WTC11 (cell line): ENCODE data around the gene NHSL2. TPM values are rescaled to one million over a fixed set of nuclear protein-coding genes. Genes with fewer than 3 reads are reported as not detected.

Experiments used
- ATAC-seq: fragments of 200-7000 bp; cut with Tn5 transposase; 2 replicates; pipeline ENCODE4 v1.10.0; 2021; ENCODE audit warnings: mild to moderate bottlenecking, moderate library complexity
- CTCF ChIA-PET: fragments of 300-600 bp; sonication (Branson Sonifier 250); formaldehyde crosslinking; loops from one replicate; lab custom pipeline; 2021; ENCODE audit warnings: antibody characterized with exemption; lab: Charles Lee
- POLR2A ChIA-PET: fragments of 350-600 bp; sonication (Branson Sonifier 250); formaldehyde crosslinking; loops from one replicate; lab custom pipeline; 2021; ENCODE audit warnings: antibody characterized with exemption; lab: Charles Lee
- DNase-seq: peaks from one replicate; pipeline ENCODE4 v3.0.0; 2021; ENCODE audit warnings: low spot score
- H3K27ac Mint-ChIP-seq: 2 replicates; pipeline ENCODE4 v1.8.0; 2021; ENCODE audit warnings: mixed read lengths
- H3K27me3 Mint-ChIP-seq: 2 replicates; pipeline ENCODE4 v1.8.0; 2021; ENCODE audit warnings: low read depth, mild to moderate bottlenecking, moderate library complexity, mixed read lengths
- H3K36me3 Mint-ChIP-seq: 2 replicates; pipeline ENCODE4 v1.8.0; 2021; ENCODE audit warnings: mixed read lengths
- H3K4me1 Mint-ChIP-seq: 2 replicates; pipeline ENCODE4 v1.8.0; 2022; ENCODE audit warnings: mixed read lengths
- H3K4me3 Mint-ChIP-seq: 2 replicates; pipeline ENCODE4 v1.8.0; 2021; ENCODE audit warnings: mild to moderate bottlenecking, moderate library complexity, mixed read lengths
- H3K9me3 Mint-ChIP-seq: 2 replicates; pipeline ENCODE4 v1.8.0; 2021; ENCODE audit warnings: mixed read lengths
- ATF6 ChIP-seq: sonication (generic); formaldehyde crosslinking; IDR thresholded peaks from 2 replicates; pipeline ENCODE4 v1.8.1; 2023; ENCODE audit warnings: mild to moderate bottlenecking, missing genetic modification reagents
- E2F4 ChIP-seq: sonication (generic); formaldehyde crosslinking; IDR thresholded peaks from 2 replicates; pipeline ENCODE4 v1.8.1; 2022; ENCODE audit warnings: low read depth, mild to moderate bottlenecking, moderate library complexity, missing genetic modification reagents, borderline replicate concordance
- E2F5 ChIP-seq: sonication (generic); formaldehyde crosslinking; IDR thresholded peaks from 2 replicates; pipeline ENCODE4 v1.8.1; 2022; ENCODE audit warnings: mild to moderate bottlenecking, moderate library complexity, missing genetic modification reagents
- EMX1 ChIP-seq: fragments of 250-450 bp; sonication (Bioruptor Pico); IDR thresholded peaks from 2 replicates; pipeline ENCODE4 v1.8.0; 2021; ENCODE audit warnings: mild to moderate bottlenecking
- FOXK1 ChIP-seq: sonication (generic); formaldehyde crosslinking; IDR thresholded peaks from 2 replicates; pipeline ENCODE4 v1.8.0; 2022; ENCODE audit warnings: mild to moderate bottlenecking, moderate library complexity, missing genetic modification reagents
- FOXP1 ChIP-seq: sonication (generic); formaldehyde crosslinking; IDR thresholded peaks from 2 replicates; pipeline ENCODE4 v1.8.0; 2022; ENCODE audit warnings: missing genetic modification reagents, mild to moderate bottlenecking, moderate library complexity, borderline replicate concordance
- FOXP4 ChIP-seq: sonication (generic); formaldehyde crosslinking; IDR thresholded peaks from 2 replicates; pipeline ENCODE4 v1.8.0; 2022; ENCODE audit warnings: mild to moderate bottlenecking, missing genetic modification reagents
- GTF2I ChIP-seq: fragments of 250-450 bp; sonication (Bioruptor Pico); conservative IDR thresholded peaks from 2 replicates; pipeline ENCODE4 v1.4.0; 2021; ENCODE audit warnings: mild to moderate bottlenecking
- HMGA2 ChIP-seq: fragments of 250-450 bp; sonication (Bioruptor Pico); IDR thresholded peaks from 2 replicates; pipeline ENCODE4 v1.4.0; 2021; ENCODE audit warnings: mild to moderate bottlenecking, moderate library complexity
- JUN ChIP-seq: sonication (generic); formaldehyde crosslinking; IDR thresholded peaks from 2 replicates; pipeline ENCODE4 v1.8.0; 2023; ENCODE audit warnings: mild to moderate bottlenecking, missing genetic modification reagents
- MXD4 ChIP-seq: fragments of 250-450 bp; sonication (Bioruptor Pico); IDR thresholded peaks from 2 replicates; pipeline ENCODE4 v1.8.0; 2021; ENCODE audit warnings: mild to moderate bottlenecking, moderate library complexity, borderline replicate concordance
- NFE2L1 ChIP-seq: sonication (generic); formaldehyde crosslinking; IDR thresholded peaks from 2 replicates; pipeline ENCODE4 v1.8.1; 2023; ENCODE audit warnings: missing genetic modification reagents
- NR1H2 ChIP-seq: sonication (generic); formaldehyde crosslinking; IDR thresholded peaks from 2 replicates; pipeline ENCODE4 v1.9.0; 2021; ENCODE audit warnings: mild to moderate bottlenecking, moderate library complexity, missing genetic modification reagents
- OVOL2 ChIP-seq: fragments of 250-450 bp; sonication (Bioruptor Pico); IDR thresholded peaks from 2 replicates; pipeline ENCODE4 v1.9.0; 2021; ENCODE audit warnings: mild to moderate bottlenecking, borderline replicate concordance
- TEAD1 ChIP-seq: sonication (generic); formaldehyde crosslinking; IDR thresholded peaks from 2 replicates; pipeline ENCODE4 v1.8.0; 2022; ENCODE audit warnings: mild to moderate bottlenecking, missing genetic modification reagents
- TEAD4 ChIP-seq: sonication (generic); formaldehyde crosslinking; IDR thresholded peaks from 2 replicates; pipeline ENCODE4 v1.8.0; 2022; ENCODE audit warnings: mild to moderate bottlenecking, missing genetic modification reagents
- TP53 ChIP-seq: sonication (generic); formaldehyde crosslinking; IDR thresholded peaks from 2 replicates; pipeline ENCODE4 v1.8.1; 2023; ENCODE audit warnings: mild to moderate bottlenecking, missing genetic modification reagents
- USF2 ChIP-seq: sonication (generic); formaldehyde crosslinking; IDR thresholded peaks from 2 replicates; pipeline ENCODE4 v1.8.1; 2023; ENCODE audit warnings: mild to moderate bottlenecking, missing genetic modification reagents, moderate library complexity
- ZBTB21 ChIP-seq: sonication (generic); formaldehyde crosslinking; IDR thresholded peaks from 2 replicates; pipeline ENCODE4 v1.8.1; 2023; ENCODE audit warnings: mild to moderate bottlenecking, missing genetic modification reagents, borderline replicate concordance
- ZNF138 ChIP-seq: sonication (generic); formaldehyde crosslinking; conservative IDR thresholded peaks from 2 replicates; pipeline ENCODE4 v1.8.1; 2022; ENCODE audit warnings: mild to moderate bottlenecking, moderate library complexity, missing genetic modification reagents
- ZNF317 ChIP-seq: sonication (generic); formaldehyde crosslinking; IDR thresholded peaks from 2 replicates; pipeline ENCODE4 v1.8.1; 2023; ENCODE audit warnings: low read depth, mild to moderate bottlenecking, moderate library complexity, missing genetic modification reagents, borderline replicate concordance
- ZNF396 ChIP-seq: fragments of 250-450 bp; sonication (Bioruptor Pico); IDR thresholded peaks from 2 replicates; pipeline ENCODE4 v1.8.0; 2021; ENCODE audit warnings: mild to moderate bottlenecking, moderate library complexity, borderline replicate concordance
- total RNA-seq: library from RNA; stranded (reverse); gene quantifications from 3 replicates; pipeline ENCODE4 v1.2.3, GENCODE V29; 2021

NHSL2 gene
- total RNA-seq, 1 experiment from 2014 or later, result 7.9 TPM

GRCh38 chrX:72130762-72131250 lies 220.2 kb downstream of the NHSL2 start:
- H3K4me3 Mint-ChIP-seq, result peak overlapping the region; percentile 64
- TF ChIP-seq TEAD4 (CRISPR knock-in tag) (no peak), MXD4 (no peak), ZNF138 (CRISPR knock-in tag) (no peak), USF2 (CRISPR knock-in tag) (no peak), TP53 (CRISPR knock-in tag) (no peak), OVOL2 (CRISPR knock-in tag) (no peak), E2F4 (CRISPR knock-in tag) (no peak), EMX1 (CRISPR knock-in tag) (no peak), ATF6 (CRISPR knock-in tag) (no peak), ZNF396 (CRISPR knock-in tag) (no peak), FOXP1 (CRISPR knock-in tag) (no peak)
- TF ChIP-seq, all 79 proteins: peak for 0
- CTCF ChIA-PET, result interaction anchor here (1.4 to 2.5 kb wide), 5 partner anchors 16 to 109 kb away, joined by 3 to 17 read pairs (median 4); partner anchors contain the start of gene ERCC6L
- Mint-ChIP-seq H3K27ac (no peak overlapping the region), H3K27me3 (peaks cover 57% of the 10 kb centered on the region), H3K36me3 (peaks cover 14% of the 10 kb centered on the region), H3K4me1 (peaks cover 33% of the 10 kb centered on the region), H3K9me3 (no peaks in the 10 kb centered on the region)
- POLR2A ChIA-PET, result interaction anchor here (1.3 kb wide), 1 partner anchor 219 kb away, joined by 3 read pairs; no protein-coding TSS in a partner anchor
- DNase-seq (peak; percentile 36), ATAC-seq (peak; percentile 20)

GRCh38 chrX:72131317-72132294 lies 221.0 kb downstream of the NHSL2 start, which contains the start of gene RTL5:
RTL5 (minus strand) TSS chrX:72131915.
- H3K36me3 Mint-ChIP-seq, result peaks cover 14% of the 10 kb centered on the region
- no peaks in the 10 kb centered on the region for H3K9me3 Mint-ChIP-seq
- DNase-seq, result peak; percentile 46
- CTCF ChIA-PET, result interaction anchor here (0.9 to 2.5 kb wide), 6 partner anchors 22 to 423 kb away, joined by 3 to 17 read pairs (median 4); partner anchors contain the start of genes ERCC6L and NHSL2
- ATAC-seq, result peak; percentile 57
- POLR2A ChIA-PET, result interaction anchor here (1.3 kb wide), 1 partner anchor 220 kb away, joined by 3 read pairs; no protein-coding TSS in a partner anchor
- H3K27me3 Mint-ChIP-seq, result peaks cover 56% of the 10 kb centered on the region
- peak within 1 kb of the TSS; percentile 67 for H3K4me3 Mint-ChIP-seq
- no peak within 1 kb of the TSS for H3K27ac Mint-ChIP-seq
- H3K4me1 Mint-ChIP-seq, result peaks cover 28% of the 10 kb centered on the region
- no peak for TF ChIP-seq MXD4
- no peak for TF ChIP-seq GTF2I (CRISPR knock-in tag)
- no peak for TF ChIP-seq TEAD1 (CRISPR knock-in tag)
- TF ChIP-seq NR1H2 (CRISPR knock-in tag), result no peak
- no peak for TF ChIP-seq NFE2L1 (CRISPR knock-in tag)
- TF ChIP-seq ZBTB21 (CRISPR knock-in tag), result no peak
- TF ChIP-seq E2F5 (CRISPR knock-in tag), result no peak
- no peak for TF ChIP-seq ZNF396 (CRISPR knock-in tag)
- TF ChIP-seq FOXK1, result no peak
- TF ChIP-seq HMGA2 (CRISPR knock-in tag), result no peak
- TF ChIP-seq ZNF317 (CRISPR knock-in tag), result no peak
- TF ChIP-seq FOXP4 (CRISPR knock-in tag), result no peak
- no peak for TF ChIP-seq JUN
- TF ChIP-seq EMX1 (CRISPR knock-in tag), result no peak
